ENCODE data around the gene ZFYVE26.

ZFYVE26 gene

GRCh38 chr14:67863223-67863622, 46.8 kb upstream of the ZFYVE26 start:
- Histone ChIP-seq H3K27ac (ENCODE audit: extremely low read depth, low read depth, low read length) (no peak overlapping the region), H3K4me3 (ENCODE audit: low read depth, low read length) (no peak overlapping the region), H3K9me3 (ENCODE audit: control insufficient read depth, insufficient read depth, low read depth, low read length) (no peaks in the 10 kb centered on the region; the same call in 1 of the 2 replicates), H3K36me3 (ENCODE audit: control insufficient read depth in 2 of 2, insufficient read depth in 1 of 2, low read length in 2 of 2) (peaks cover 0 to 14% of the 10 kb centered on the region in 2 experiments; a peak in 2 of 3 replicates), H3K4me1 (ENCODE audit: control insufficient read depth, insufficient read depth, low read length) (no peaks in the 10 kb centered on the region)
- ChIA-PET POLR2A (interaction anchor here (0.7 kb wide), 1 partner anchor 733 kb away, joined by 5 read pairs; no protein-coding TSS in a partner anchor), CTCF (interaction anchor here (1.3 kb wide), 1 partner anchor 30 kb away, joined by 4 read pairs; no protein-coding TSS in a partner anchor)
- TF ChIP-seq ZNF518A (tag by site-specific recombination; conservative IDR thresholded peaks at IDR 0.05; ENCODE audit: low read depth), result no peak
- TF ChIP-seq IKZF3 (tag by site-specific recombination; IDR thresholded peaks at IDR 0.05), result no peak
- TF ChIP-seq ZBTB44 (tag by site-specific recombination; IDR thresholded peaks at IDR 0.05), result no peak
- no peak for TF ChIP-seq YY2 (tag by site-specific recombination; IDR thresholded peaks at IDR 0.05)
- no peak for TF ChIP-seq ZNF785 (tag by site-specific recombination; IDR thresholded peaks at IDR 0.05)
- no peak for TF ChIP-seq SP7 (tag by site-specific recombination; IDR thresholded peaks at IDR 0.05)
- TF ChIP-seq ZNF488 (tag by site-specific recombination; IDR thresholded peaks at IDR 0.05), result no peak
- TF ChIP-seq ZFHX2 (tag by site-specific recombination; conservative IDR thresholded peaks at IDR 0.05), result no peak
- no peak for TF ChIP-seq HOXD13 (CRISPR knock-in tag; IDR thresholded peaks at IDR 0.05; ENCODE audit: borderline replicate concordance)
- no peak for TF ChIP-seq ZNF350 (tag by site-specific recombination; IDR thresholded peaks at IDR 0.05)
- TF ChIP-seq ZNF23 (tag by site-specific recombination; IDR thresholded peaks at IDR 0.05; ENCODE audit: borderline replicate concordance), result no peak
- TF ChIP-seq ZNF521 (tag by site-specific recombination; IDR thresholded peaks at IDR 0.05), result no peak
- no peak for TF ChIP-seq ZBTB49 (tag by site-specific recombination; IDR thresholded peaks at IDR 0.05; ENCODE audit: low read depth)
- no peak for TF ChIP-seq ZNF121 (tag by site-specific recombination; IDR thresholded peaks at IDR 0.05)
- no peak for TF ChIP-seq ZNF529 (tag by site-specific recombination; IDR thresholded peaks at IDR 0.05; ENCODE audit: insufficient replicate concordance)
- no peak for TF ChIP-seq GLIS2 (tag by site-specific recombination; IDR thresholded peaks at IDR 0.05)
- no peak for TF ChIP-seq OVOL3 (tag by site-specific recombination; IDR thresholded peaks at IDR 0.05)
- TF ChIP-seq ZNF843 (tag by site-specific recombination; IDR thresholded peaks at IDR 0.05), result no peak
- no peak for TF ChIP-seq ZNF140 (tag by site-specific recombination; IDR thresholded peaks at IDR 0.05)
